Astrocyte (in vitro differentiated cells and primary cell): ENCODE data around the gene IFNAR1. TPM values are rescaled to one million over a fixed set of nuclear protein-coding genes. Genes with fewer than 3 reads are reported as not detected.

Experiments used
- DNase-seq: peaks from one replicate; pipeline ENCODE4 v3.0.0-alpha.2; 2010; ENCODE audit warnings: low read depth
- FAIRE-seq: peaks from 2 replicates; lab custom pipeline; 2011; peaks lifted over from hg19 to GRCh38; lab: Jason Lieb, UNC
- H2AFZ ChIP-seq: 2 replicates; pipeline ENCODE4 v1.6.0; 2012; ENCODE audit warnings: low read depth, low read length, inconsistent platforms
- H3K27ac ChIP-seq: 2 replicates; pipeline ENCODE4 v1.5.1; 2011; ENCODE audit warnings: low read depth, low read length, inconsistent platforms
- H3K27me3 ChIP-seq: 2 replicates; pipeline ENCODE4 v1.6.0; 2011; ENCODE audit warnings: low read length, inconsistent platforms; ENCODE audit not compliant: insufficient read depth
- H3K36me3 ChIP-seq: 2 replicates; pipeline ENCODE4 v1.5.1; 2011; ENCODE audit warnings: low read length, inconsistent platforms; ENCODE audit not compliant: insufficient read depth
- H3K4me1 ChIP-seq: 2 replicates; pipeline ENCODE4 v1.5.1; 2011; ENCODE audit warnings: low read length, inconsistent platforms; ENCODE audit not compliant: insufficient read depth
- H3K4me2 ChIP-seq: 2 replicates; pipeline ENCODE4 v1.6.0; 2012; ENCODE audit warnings: low read length, inconsistent platforms
- H3K4me3 ChIP-seq: 2 replicates; pipeline ENCODE4 v1.5.1; 2011; ENCODE audit warnings: low read depth, mild to moderate bottlenecking, low read length, inconsistent platforms; ENCODE audit not compliant: insufficient read depth
- H3K79me2 ChIP-seq: 2 replicates; pipeline ENCODE4 v1.6.0; 2012; ENCODE audit warnings: mild to moderate bottlenecking, low read length, inconsistent platforms; ENCODE audit not compliant: insufficient read depth
- H3K9ac ChIP-seq: 2 replicates; pipeline ENCODE4 v1.6.0; 2012; ENCODE audit warnings: mild to moderate bottlenecking, low read length, inconsistent platforms
- H3K9me3 ChIP-seq: 2 replicates; pipeline ENCODE4 v1.5.1; 2012; ENCODE audit warnings: low read depth, mild to moderate bottlenecking, low read length, inconsistent platforms; ENCODE audit not compliant: insufficient read depth
- H4K20me1 ChIP-seq: 2 replicates; pipeline ENCODE4 v1.6.0; 2012; ENCODE audit warnings: low read length, inconsistent platforms; ENCODE audit not compliant: insufficient read depth
- H3K27ac Mint-ChIP-seq: one replicate; pipeline ENCODE4 v1.8.0; 2021; ENCODE audit warnings: mild to moderate bottlenecking, mixed read lengths; ENCODE audit not compliant: unreplicated experiment
- H3K27me3 Mint-ChIP-seq: one replicate; pipeline ENCODE4 v1.8.0; 2021; ENCODE audit warnings: low read depth, mixed read lengths; ENCODE audit not compliant: unreplicated experiment
- H3K36me3 Mint-ChIP-seq: one replicate; pipeline ENCODE4 v1.8.0; 2021; ENCODE audit warnings: low read depth, mixed read lengths; ENCODE audit not compliant: unreplicated experiment
- H3K4me1 Mint-ChIP-seq: one replicate; pipeline ENCODE4 v1.8.0; 2021; ENCODE audit warnings: low read depth, mixed read lengths; ENCODE audit not compliant: unreplicated experiment
- H3K4me3 Mint-ChIP-seq: one replicate; pipeline ENCODE4 v1.8.0; 2021; ENCODE audit warnings: mild to moderate bottlenecking, moderate library complexity, mixed read lengths; ENCODE audit not compliant: unreplicated experiment
- H3K9me3 Mint-ChIP-seq: one replicate; pipeline ENCODE4 v1.8.0; 2021; ENCODE audit warnings: mild to moderate bottlenecking, mixed read lengths; ENCODE audit not compliant: unreplicated experiment
- CTCF ChIP-seq: IDR thresholded peaks from 2 replicates; pipeline ENCODE4 v1.5.1; 2011; ENCODE audit warnings: low read depth, mild to moderate bottlenecking, inconsistent platforms, low read length, moderate library complexity; ENCODE audit not compliant: insufficient read depth
- EZH2 ChIP-seq: IDR thresholded peaks from 2 replicates; pipeline ENCODE4 v1.6.1; 2012; ENCODE audit warnings: mild to moderate bottlenecking, low read length, inconsistent platforms; ENCODE audit not compliant: insufficient read depth
- total RNA-seq: library from RNA; stranded (reverse); gene quantifications from 2 replicates; pipeline ENCODE4 v1.2.1, GENCODE V29; 2021

IFNAR1 gene
- total RNA-seq, 1 donor from 2014 or later: 44.0 TPM

GRCh38 chr21:33403786-33404585, 79.2 kb downstream of the IFNAR1 start:
- peak; percentile 43 for DNase-seq
- Mint-ChIP-seq H3K9me3 (peaks cover 2% of the 10 kb centered on the region), H3K27ac (peak overlapping the region; percentile 92), H3K36me3 (peaks cover 4% of the 10 kb centered on the region), H3K4me1 (peaks cover 18% of the 10 kb centered on the region), H3K27me3 (no peaks in the 10 kb centered on the region), H3K4me3 (peak overlapping the region; percentile 94)
- Histone ChIP-seq H4K20me1 (peaks cover 44% of the 10 kb centered on the region), H3K27me3 (no peaks in the 10 kb centered on the region), H3K9me3 (no peaks in the 10 kb centered on the region), H3K4me3 (peak overlapping the region; percentile 68), H3K4me1 (peaks cover 19% of the 10 kb centered on the region), H2AFZ (peak overlapping the region; percentile 40), H3K79me2 (peaks cover 54% of the 10 kb centered on the region), H3K9ac (peak overlapping the region; percentile 82), H3K27ac (peak overlapping the region; percentile 71), H3K36me3 (no peaks in the 10 kb centered on the region), H3K4me2 (peak overlapping the region; percentile 95)
- no peak for FAIRE-seq
- no peak for TF ChIP-seq EZH2
- no peak for TF ChIP-seq CTCF

GRCh38 chr21:33406493-33406892, 81.7 kb downstream of the IFNAR1 start:
- peaks cover 2% of the 10 kb centered on the region for H3K9me3 Mint-ChIP-seq
- Histone ChIP-seq H2AFZ (no peak overlapping the region), H3K27ac (no peak overlapping the region), H3K4me1 (peaks cover 12% of the 10 kb centered on the region), H3K36me3 (peaks cover 3% of the 10 kb centered on the region), H3K27me3 (no peaks in the 10 kb centered on the region), H3K4me2 (peak overlapping the region; percentile 95), H3K9ac (no peak overlapping the region), H4K20me1 (peaks cover 65% of the 10 kb centered on the region), H3K79me2 (peaks cover 76% of the 10 kb centered on the region), H3K9me3 (no peaks in the 10 kb centered on the region), H3K4me3 (no peak overlapping the region)
- TF ChIP-seq CTCF (no peak), EZH2 (no peak)
- peaks cover 7% of the 10 kb centered on the region for H3K36me3 Mint-ChIP-seq
- H3K27ac Mint-ChIP-seq: no peak overlapping the region
- no peak for FAIRE-seq
- H3K4me3 Mint-ChIP-seq: no peak overlapping the region
- H3K4me1 Mint-ChIP-seq: peaks cover 10% of the 10 kb centered on the region
- H3K27me3 Mint-ChIP-seq: no peaks in the 10 kb centered on the region
- DNase-seq: no peak

Other genes starting within 250 kb of the IFNAR1 start
- 23.3 and 26.7 TPM in 2 replicates for gene IFNAR2, start 95.0 kb upstream of the IFNAR1 start, total RNA-seq
- gene IL10RB, start 58.6 kb upstream of the IFNAR1 start, total RNA-seq: 14.0 and 17.0 TPM in 2 replicates
- gene IFNGR2, start 78.4 kb downstream of the IFNAR1 start, total RNA-seq: 58.9 and 69.9 TPM in 2 replicates
- 23.1 and 29.7 TPM in 2 replicates for gene TMEM50B, start 155.0 kb downstream of the IFNAR1 start, total RNA-seq
- 2.1 and 2.4 TPM in 2 replicates for gene DNAJC28, start 166.7 kb downstream of the IFNAR1 start, total RNA-seq
- 95.4 and 99.5 TPM in 2 replicates for gene GART, start 217.1 kb downstream of the IFNAR1 start, total RNA-seq
- 263 and 290 TPM in 2 replicates for gene SON, start 218.1 kb downstream of the IFNAR1 start, total RNA-seq